GM23248 (cell line): ENCODE data around the gene SLC12A7.

ENCODE experiments used
- EZH2 ChIP-seq: fragments of 200-600 bp; sonication (generic); IDR thresholded peaks from 2 replicates; pipeline ENCODE4 v1.6.1; 2018; ENCODE audit warnings: antibody characterized with exemption, mild to moderate bottlenecking; ENCODE audit not compliant: insufficient read depth, poor library complexity, severe bottlenecking
- EZH2phosphoT487 ChIP-seq: fragments of 200-600 bp; sonication (generic); IDR thresholded peaks from 2 replicates; pipeline ENCODE4 v1.6.1; 2018; ENCODE audit warnings: antibody characterized with exemption, moderate library complexity, mild to moderate bottlenecking, low read depth; ENCODE audit not compliant: insufficient read depth

GRCh38 chr5:1122511-1123294 is 10.8 kb upstream of the SLC12A7 start:
- TF ChIP-seq EZH2phosphoT487 (no peak), EZH2 (no peak)
